Measurements from ENCODE around the gene MVD. TPM values are rescaled to one million over a fixed set of nuclear protein-coding genes. Genes with fewer than 3 reads are reported as not detected.

Gene MVD
- total RNA-seq, 1 donor from 2014 or later = 78.1 TPM

- H3K27ac Mint-ChIP-seq = no peak overlapping the region
- H3K36me3 Mint-ChIP-seq (ENCODE audit: insufficient read depth) = peaks cover 25% of the 10 kb centered on the region
- no peaks in the 10 kb centered on the region for H3K4me1 Mint-ChIP-seq (ENCODE audit: low read depth)
- H3K27me3 Mint-ChIP-seq = peaks cover 5% of the 10 kb centered on the region
- TF ChIP-seq, protein P1, sequence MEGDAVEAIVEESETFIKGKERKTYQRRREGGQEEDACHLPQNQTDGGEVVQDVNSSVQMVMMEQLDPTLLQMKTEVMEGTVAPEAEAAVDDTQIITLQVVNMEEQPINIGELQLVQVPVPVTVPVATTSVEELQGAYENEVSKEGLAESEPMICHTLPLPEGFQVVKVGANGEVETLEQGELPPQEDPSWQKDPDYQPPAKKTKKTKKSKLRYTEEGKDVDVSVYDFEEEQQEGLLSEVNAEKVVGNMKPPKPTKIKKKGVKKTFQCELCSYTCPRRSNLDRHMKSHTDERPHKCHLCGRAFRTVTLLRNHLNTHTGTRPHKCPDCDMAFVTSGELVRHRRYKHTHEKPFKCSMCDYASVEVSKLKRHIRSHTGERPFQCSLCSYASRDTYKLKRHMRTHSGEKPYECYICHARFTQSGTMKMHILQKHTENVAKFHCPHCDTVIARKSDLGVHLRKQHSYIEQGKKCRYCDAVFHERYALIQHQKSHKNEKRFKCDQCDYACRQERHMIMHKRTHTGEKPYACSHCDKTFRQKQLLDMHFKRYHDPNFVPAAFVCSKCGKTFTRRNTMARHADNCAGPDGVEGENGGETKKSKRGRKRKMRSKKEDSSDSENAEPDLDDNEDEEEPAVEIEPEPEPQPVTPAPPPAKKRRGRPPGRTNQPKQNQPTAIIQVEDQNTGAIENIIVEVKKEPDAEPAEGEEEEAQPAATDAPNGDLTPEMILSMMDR (IDR thresholded peaks at IDR 0.05; ENCODE audit: unreplicated experiment) = no peak
- no peak overlapping the region for H3K4me3 Mint-ChIP-seq (ENCODE audit: low read depth)
- no peaks in the 10 kb centered on the region for H3K9me3 Mint-ChIP-seq (ENCODE audit: low read depth)
- no peak for DNase-seq (ENCODE audit: low spot score, unreplicated experiment)
Observed at GRCh38 chr16:88606148-88606757, 56.6 kb downstream of the MVD start.

DNA sequence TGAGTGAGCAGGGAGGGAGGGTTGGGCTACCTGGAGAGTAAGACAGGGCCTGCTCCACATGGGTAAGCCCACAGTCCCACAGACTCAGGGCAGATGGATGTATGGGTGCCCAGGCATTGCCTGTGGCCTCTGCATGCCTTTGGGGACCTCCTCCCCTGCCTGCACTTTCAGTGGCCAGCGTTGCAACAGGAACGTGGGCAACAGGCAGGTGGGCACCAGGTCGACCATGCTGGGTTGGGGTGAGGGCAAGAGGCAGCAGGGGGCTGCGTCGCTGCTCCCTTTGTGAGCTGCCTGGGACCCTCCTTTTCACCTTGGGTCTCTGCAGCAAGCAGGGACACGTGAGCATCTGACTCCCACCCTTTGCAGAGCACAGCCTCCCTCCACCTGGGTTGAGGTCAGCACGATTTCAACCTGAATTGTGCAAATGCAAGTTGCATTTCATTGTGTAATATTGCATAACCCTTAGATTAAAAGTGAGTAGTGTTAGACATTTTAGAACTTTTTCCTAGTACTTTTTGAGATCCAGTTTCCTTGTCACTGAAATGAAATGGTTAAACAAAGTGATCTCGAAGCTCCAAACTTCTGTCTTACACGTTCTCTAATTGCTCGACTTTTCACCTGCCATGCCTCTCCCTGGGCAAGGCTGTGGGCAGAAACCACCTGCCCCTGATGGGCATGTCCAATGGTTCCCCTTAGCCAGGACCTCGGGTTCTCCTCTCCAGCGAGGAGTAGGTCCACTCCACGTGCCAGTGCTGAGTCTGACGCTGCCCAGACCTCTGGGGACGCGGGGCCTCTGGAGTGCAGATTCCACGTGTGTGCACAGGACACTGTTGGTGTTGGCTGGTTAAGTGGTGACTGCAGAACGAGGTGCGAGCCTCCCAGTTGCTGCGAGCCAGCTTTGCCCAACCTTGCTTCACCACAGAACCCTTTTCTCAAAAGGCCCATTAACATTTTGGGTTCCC, 57.4 kb downstream of the MVD start:
- Mint-ChIP-seq H3K9me3 (ENCODE audit: low read depth) (no peaks in the 10 kb centered on the region), H3K27ac (no peak overlapping the region), H3K4me1 (ENCODE audit: low read depth) (no peaks in the 10 kb centered on the region), H3K4me3 (ENCODE audit: low read depth) (no peak overlapping the region), H3K27me3 (no peaks in the 10 kb centered on the region), H3K36me3 (ENCODE audit: insufficient read depth) (peaks cover 22% of the 10 kb centered on the region)
- DNase-seq (ENCODE audit: low spot score, unreplicated experiment) = no peak
- TF ChIP-seq, protein P1 (IDR thresholded peaks at IDR 0.05; ENCODE audit: unreplicated experiment) = no peak

- Mint-ChIP-seq H3K9me3 (ENCODE audit: low read depth) (no peaks in the 10 kb centered on the region), H3K4me1 (ENCODE audit: low read depth) (peaks cover 6% of the 10 kb centered on the region), H3K27me3 (no peaks in the 10 kb centered on the region), H3K36me3 (ENCODE audit: insufficient read depth) (peaks cover 14% of the 10 kb centered on the region), H3K4me3 (ENCODE audit: low read depth) (no peak overlapping the region), H3K27ac (no peak overlapping the region)
- no peak for DNase-seq (ENCODE audit: low spot score, unreplicated experiment)
- TF ChIP-seq, protein P1 (IDR thresholded peaks at IDR 0.05; ENCODE audit: unreplicated experiment) = no peak
Observed at GRCh38 chr16:88602091-88602490, 60.8 kb downstream of the MVD start.

Other genes starting within 250 kb of the MVD start
- 88.5 and 90.6 TPM in 2 replicates for gene ZFPM1, start 209.8 kb downstream of the MVD start, total RNA-seq
- gene ZC3H18, start 92.7 kb downstream of the MVD start, total RNA-seq = 67.5 and 70.7 TPM in 2 replicates
- 0.29 TPM in 2 replicates for gene IL17C, start 24.5 kb downstream of the MVD start, total RNA-seq
- 111 and 112 TPM in 2 replicates for gene CYBA, start 12.0 kb downstream of the MVD start, total RNA-seq
- 1.2 and 1.9 TPM in 2 replicates for gene SNAI3, start 23.4 kb upstream of the MVD start, total RNA-seq
- gene RNF166, start 43.3 kb upstream of the MVD start, total RNA-seq = 19.4 and 21.5 TPM in 2 replicates
- gene CTU2, start 43.4 kb upstream of the MVD start, total RNA-seq = 17.2 and 18.2 TPM in 2 replicates
- 37.7 and 44.7 TPM in 2 replicates for gene PIEZO1, start 122.1 kb upstream of the MVD start, total RNA-seq
- gene CDT1, start 140.7 kb upstream of the MVD start, total RNA-seq = 22.8 and 25.3 TPM in 2 replicates
- 100 and 115 TPM in 2 replicates for gene APRT, start 148.8 kb upstream of the MVD start, total RNA-seq
- 32.7 and 34.6 TPM in 2 replicates for gene GALNS, start 193.9 kb upstream of the MVD start, total RNA-seq
- gene TRAPPC2L, start 194.0 kb upstream of the MVD start, total RNA-seq = 74.9 and 86.2 TPM in 2 replicates
- 0.46 TPM in 1 of 2 replicates, not detected in the other for gene PABPN1L, start 203.6 kb upstream of the MVD start, total RNA-seq